Activated CD8-positive, alpha-beta memory T cell treated with anti-CD3 and anti-CD28 coated beads, Interleukin-2, amount 10 ng/mL, durations not matched to agents 7 days and 5 days (primary cell): Measurements from ENCODE around the gene C12orf42. TPM values are rescaled to one million over a fixed set of nuclear protein-coding genes. Genes with fewer than 3 reads are reported as not detected.

ENCODE experiments used
- ATAC-seq: fragments of 150-1000 bp; cut with Tn5 transposase; one replicate; pipeline ENCODE4 v1.10.0; 2021; ENCODE audit warnings: moderate library complexity
- CTCF ChIA-PET: fragments of 350-600 bp; sonication (Branson Sonifier 250); formaldehyde crosslinking; loops from one replicate; lab custom pipeline; 2021; ENCODE audit warnings: antibody characterized with exemption; lab: Charles Lee
- DNase-seq: peaks from one replicate; pipeline ENCODE4 v3.0.0-alpha.2; 2020
- H3K27ac Mint-ChIP-seq: one replicate; pipeline ENCODE4 v1.8.0; 2021; ENCODE audit warnings: mild to moderate bottlenecking, mixed read lengths
- H3K27me3 Mint-ChIP-seq: one replicate; pipeline ENCODE4 v1.8.0; 2021; ENCODE audit warnings: mixed read lengths
- H3K36me3 Mint-ChIP-seq: one replicate; pipeline ENCODE4 v1.8.0; 2021; ENCODE audit warnings: mild to moderate bottlenecking, mixed read lengths
- H3K4me1 Mint-ChIP-seq: one replicate; pipeline ENCODE4 v1.8.0; 2021; ENCODE audit warnings: mixed read lengths
- H3K4me3 Mint-ChIP-seq: one replicate; pipeline ENCODE4 v1.8.0; 2021; ENCODE audit warnings: mild to moderate bottlenecking, moderate library complexity, mixed read lengths
- H3K9me3 Mint-ChIP-seq: one replicate; pipeline ENCODE4 v1.8.0; 2022; ENCODE audit warnings: low read depth, mixed read lengths
- total RNA-seq, 2 experiments: library from RNA; stranded (reverse); gene quantifications; one replicate each; pipeline ENCODE4 v1.2.3, GENCODE V29; 2021

C12orf42 gene
- total RNA-seq, 2 experiments from 2014 or later = 0.84 TPM; not detected in 1

GRCh38 chr12:103331643-103332042 is 164.1 kb downstream of the C12orf42 start:
- ATAC-seq (no peak), DNase-seq (no peak)
- Mint-ChIP-seq H3K4me3 (no peak overlapping the region), H3K4me1 (no peaks in the 10 kb centered on the region), H3K36me3 (no peaks in the 10 kb centered on the region), H3K9me3 (no peaks in the 10 kb centered on the region), H3K27me3 (no peaks in the 10 kb centered on the region), H3K27ac (no peak overlapping the region)
- CTCF ChIA-PET = no interaction called here

GRCh38 chr12:103330672-103331071 is 165.1 kb downstream of the C12orf42 start:
- Mint-ChIP-seq H3K27ac (no peak overlapping the region), H3K27me3 (no peaks in the 10 kb centered on the region), H3K4me3 (no peak overlapping the region), H3K36me3 (no peaks in the 10 kb centered on the region), H3K9me3 (no peaks in the 10 kb centered on the region), H3K4me1 (no peaks in the 10 kb centered on the region)
- DNase-seq (no peak), ATAC-seq (no peak)
- CTCF ChIA-PET = no interaction called here

- Mint-ChIP-seq H3K36me3 (no peaks in the 10 kb centered on the region), H3K27me3 (no peaks in the 10 kb centered on the region), H3K4me1 (no peaks in the 10 kb centered on the region), H3K27ac (no peak overlapping the region), H3K9me3 (peaks cover 1% of the 10 kb centered on the region), H3K4me3 (no peak overlapping the region)
- CTCF ChIA-PET = no interaction called here
- ATAC-seq = no peak
- no peak for DNase-seq
Measured at GRCh38 chr12:103327676-103328075, 168.1 kb downstream of the C12orf42 start.

GRCh38 chr12:103326190-103326589 is 169.6 kb downstream of the C12orf42 start:
- no peak for ATAC-seq
- no peaks in the 10 kb centered on the region for H3K4me1 Mint-ChIP-seq
- H3K27me3 Mint-ChIP-seq = no peaks in the 10 kb centered on the region
- no peak overlapping the region for H3K27ac Mint-ChIP-seq
- CTCF ChIA-PET = interaction anchor here (1.0 kb wide), 1 partner anchor 177 kb away, joined by 3 read pairs; no protein-coding TSS in a partner anchor
- no peak for DNase-seq
- peaks cover 3% of the 10 kb centered on the region for H3K9me3 Mint-ChIP-seq
- no peak overlapping the region for H3K4me3 Mint-ChIP-seq
- H3K36me3 Mint-ChIP-seq = peaks cover 1% of the 10 kb centered on the region

- CTCF ChIA-PET = no interaction called here
- Mint-ChIP-seq H3K27ac (no peak overlapping the region), H3K36me3 (peaks cover 1% of the 10 kb centered on the region), H3K27me3 (no peaks in the 10 kb centered on the region), H3K4me1 (no peaks in the 10 kb centered on the region), H3K9me3 (peaks cover 12% of the 10 kb centered on the region), H3K4me3 (no peak overlapping the region)
- ATAC-seq (no peak), DNase-seq (no peak)
Measured at GRCh38 chr12:103318566-103318965, 177.2 kb downstream of the C12orf42 start.

GRCh38 chr12:103317220-103317619 is 178.5 kb downstream of the C12orf42 start:
- Mint-ChIP-seq H3K27ac (no peak overlapping the region), H3K4me1 (no peaks in the 10 kb centered on the region)

GRCh38 chr12:103314786-103315185 is 181.0 kb downstream of the C12orf42 start:
- no peak for DNase-seq

More at GRCh38 chr12:103317220-103317619, 178.5 kb downstream of the C12orf42 start:
- DNase-seq = no peak
- CTCF ChIA-PET = no interaction called here
- Mint-ChIP-seq H3K36me3 (peaks cover 1% of the 10 kb centered on the region), H3K4me3 (no peak overlapping the region), H3K27me3 (no peaks in the 10 kb centered on the region), H3K9me3 (peaks cover 12% of the 10 kb centered on the region)
- ATAC-seq = no peak

GRCh38 chr12:103313894-103314293 is 181.9 kb downstream of the C12orf42 start:
- Mint-ChIP-seq H3K36me3 (no peaks in the 10 kb centered on the region), H3K4me3 (no peak overlapping the region), H3K9me3 (peaks cover 8% of the 10 kb centered on the region), H3K4me1 (no peaks in the 10 kb centered on the region), H3K27ac (no peak overlapping the region), H3K27me3 (no peaks in the 10 kb centered on the region)
- ATAC-seq (no peak), DNase-seq (no peak)
- CTCF ChIA-PET = no interaction called here

More at GRCh38 chr12:103314786-103315185, 181.0 kb downstream of the C12orf42 start:
- H3K36me3 Mint-ChIP-seq = no peaks in the 10 kb centered on the region
- CTCF ChIA-PET = no interaction called here
- H3K27ac Mint-ChIP-seq = no peak overlapping the region
- no peaks in the 10 kb centered on the region for H3K27me3 Mint-ChIP-seq
- H3K4me1 Mint-ChIP-seq = no peaks in the 10 kb centered on the region
- H3K9me3 Mint-ChIP-seq = peaks cover 10% of the 10 kb centered on the region
- no peak overlapping the region for H3K4me3 Mint-ChIP-seq
- ATAC-seq = no peak

- DNase-seq (no peak), ATAC-seq (no peak)
- no peaks in the 10 kb centered on the region for H3K36me3 Mint-ChIP-seq
- H3K27me3 Mint-ChIP-seq = no peaks in the 10 kb centered on the region
- no peak overlapping the region for H3K27ac Mint-ChIP-seq
- CTCF ChIA-PET = no interaction called here
- peaks cover 8% of the 10 kb centered on the region for H3K9me3 Mint-ChIP-seq
- H3K4me1 Mint-ChIP-seq = no peaks in the 10 kb centered on the region
- no peak overlapping the region for H3K4me3 Mint-ChIP-seq
Measured at GRCh38 chr12:103312742-103313354, 182.9 kb downstream of the C12orf42 start.

GRCh38 chr12:103310546-103311270 is 185.1 kb downstream of the C12orf42 start:
- Mint-ChIP-seq H3K27me3 (no peaks in the 10 kb centered on the region), H3K27ac (no peak overlapping the region), H3K4me3 (no peak overlapping the region), H3K4me1 (no peaks in the 10 kb centered on the region), H3K9me3 (peaks cover 5% of the 10 kb centered on the region), H3K36me3 (no peaks in the 10 kb centered on the region)
- ATAC-seq = no peak
- CTCF ChIA-PET = no interaction called here
- DNase-seq = no peak

- ATAC-seq (no peak), DNase-seq (no peak)
- H3K36me3 Mint-ChIP-seq = no peaks in the 10 kb centered on the region
- no peaks in the 10 kb centered on the region for H3K27me3 Mint-ChIP-seq
- no peak overlapping the region for H3K4me3 Mint-ChIP-seq
- no peak overlapping the region for H3K27ac Mint-ChIP-seq
- H3K4me1 Mint-ChIP-seq = no peaks in the 10 kb centered on the region
- CTCF ChIA-PET = no interaction called here
- no peaks in the 10 kb centered on the region for H3K9me3 Mint-ChIP-seq
Measured at GRCh38 chr12:103308396-103308795, 187.4 kb downstream of the C12orf42 start.

- no peaks in the 10 kb centered on the region for H3K4me1 Mint-ChIP-seq
- CTCF ChIA-PET = interaction anchor here (0.9 kb wide), 1 partner anchor 58 kb away, joined by 3 read pairs; no protein-coding TSS in a partner anchor
- no peak overlapping the region for H3K27ac Mint-ChIP-seq
- H3K9me3 Mint-ChIP-seq = no peaks in the 10 kb centered on the region
- no peak for ATAC-seq
- no peak overlapping the region for H3K4me3 Mint-ChIP-seq
- no peaks in the 10 kb centered on the region for H3K36me3 Mint-ChIP-seq
- H3K27me3 Mint-ChIP-seq = no peaks in the 10 kb centered on the region
- DNase-seq = no peak
Measured at GRCh38 chr12:103303484-103303883, 192.3 kb downstream of the C12orf42 start.

- no peaks in the 10 kb centered on the region for H3K36me3 Mint-ChIP-seq
- no peak overlapping the region for H3K27ac Mint-ChIP-seq
- H3K4me1 Mint-ChIP-seq = no peaks in the 10 kb centered on the region
- no peak overlapping the region for H3K4me3 Mint-ChIP-seq
- H3K27me3 Mint-ChIP-seq = no peaks in the 10 kb centered on the region
- CTCF ChIA-PET = no interaction called here
- ATAC-seq (no peak), DNase-seq (no peak)
- no peaks in the 10 kb centered on the region for H3K9me3 Mint-ChIP-seq
Measured at GRCh38 chr12:103301642-103302591, 193.9 kb downstream of the C12orf42 start.
